ENCODE measurements around the gene ZNF808.
A peak's percentile ranks its signal among the peaks of the same experiment; 100 is the strongest.
"Not testable (repeated sequence)": the region's sequence is repeated elsewhere in the genome, so short reads cannot be mapped to it uniquely, and the experiment has no call there.

The ZNF808 gene

GRCh38 chr19:52599241-52599640, 71.8 kb downstream of the ZNF808 start:
- H3K9ac ChIP-seq (ENCODE audit: low read length in 2 of 2): no peak overlapping the region
- peaks cover 0 to 12% of the 10 kb centered on the region in 2 donors for H3K36me3 ChIP-seq (ENCODE audit: control insufficient read depth in 2 of 2, insufficient read depth in 2 of 2, low read length in 2 of 2)
- H3K4me1 ChIP-seq (ENCODE audit: control insufficient read depth, insufficient read depth, low read length): peaks cover 8% of the 10 kb centered on the region
- H3K9me3 ChIP-seq (ENCODE audit: control insufficient read depth in 2 of 2, low read length in 2 of 2): no peaks in the 10 kb centered on the region
- H3K27ac ChIP-seq (ENCODE audit: low read length): no peak overlapping the region
- no peak overlapping the region for H3K4me3 ChIP-seq (ENCODE audit: low read length in 2 of 2)
- H3K27me3 ChIP-seq (ENCODE audit: control insufficient read depth in 1 of 2, insufficient read depth in 2 of 2, low read length in 2 of 2): no peaks in the 10 kb centered on the region

- no peaks in the 10 kb centered on the region for H3K27me3 ChIP-seq (ENCODE audit: control insufficient read depth in 1 of 2, insufficient read depth in 2 of 2, low read length in 2 of 2)
- no peak overlapping the region for H3K27ac ChIP-seq (ENCODE audit: low read length)
- peak overlapping the region; percentile 81 to 87 for H3K4me3 ChIP-seq (ENCODE audit: low read length in 2 of 2)
- H3K36me3 ChIP-seq (ENCODE audit: control insufficient read depth in 2 of 2, insufficient read depth in 2 of 2, low read length in 2 of 2): peaks cover 0 to 11% of the 10 kb centered on the region in 2 donors
- peaks cover 8% of the 10 kb centered on the region for H3K4me1 ChIP-seq (ENCODE audit: control insufficient read depth, insufficient read depth, low read length)
- H3K9ac ChIP-seq (ENCODE audit: low read length in 2 of 2): peak overlapping the region; percentile 55 to 57
- H3K9me3 ChIP-seq (ENCODE audit: control insufficient read depth in 2 of 2, low read length in 2 of 2): no peaks in the 10 kb centered on the region
These were observed 73.2 kb downstream of the ZNF808 start for GRCh38 chr19:52600639-52601024.

- peak overlapping the region; percentile 81 to 87 for H3K4me3 ChIP-seq (ENCODE audit: low read length in 2 of 2)
- H3K9me3 ChIP-seq (ENCODE audit: control insufficient read depth in 2 of 2, low read length in 2 of 2): no peaks in the 10 kb centered on the region
- peaks cover 8% of the 10 kb centered on the region for H3K4me1 ChIP-seq (ENCODE audit: control insufficient read depth, insufficient read depth, low read length)
- no peaks in the 10 kb centered on the region for H3K27me3 ChIP-seq (ENCODE audit: control insufficient read depth in 1 of 2, insufficient read depth in 2 of 2, low read length in 2 of 2)
- peak overlapping the region; percentile 57 to 73 for H3K9ac ChIP-seq (ENCODE audit: low read length in 2 of 2)
- no peak overlapping the region for H3K27ac ChIP-seq (ENCODE audit: low read length)
- H3K36me3 ChIP-seq (ENCODE audit: control insufficient read depth in 2 of 2, insufficient read depth in 2 of 2, low read length in 2 of 2): peaks cover 0 to 4% of the 10 kb centered on the region in 2 donors
These were observed 73.8 kb downstream of the ZNF808 start for GRCh38 chr19:52601025-52601973.

GRCh38 chr19:52601974-52602366, 74.5 kb downstream of the ZNF808 start:
- H3K27ac ChIP-seq (ENCODE audit: low read length): peak overlapping the region; percentile 31
- peak overlapping the region; percentile 81 to 87 for H3K4me3 ChIP-seq (ENCODE audit: low read length in 2 of 2)
- H3K9ac ChIP-seq (ENCODE audit: low read length in 2 of 2): peak overlapping the region; percentile 52 to 73
- H3K27me3 ChIP-seq (ENCODE audit: control insufficient read depth in 1 of 2, insufficient read depth in 2 of 2, low read length in 2 of 2); H3K9me3 ChIP-seq (ENCODE audit: control insufficient read depth in 2 of 2, low read length in 2 of 2); H3K36me3 ChIP-seq (ENCODE audit: control insufficient read depth in 2 of 2, insufficient read depth in 2 of 2, low read length in 2 of 2); H3K4me1 ChIP-seq (ENCODE audit: control insufficient read depth, insufficient read depth, low read length): not testable (repeated sequence)

GRCh38 chr19:52602941-52603340, 75.5 kb downstream of the ZNF808 start:
- H3K27me3 ChIP-seq (ENCODE audit: control insufficient read depth in 1 of 2, insufficient read depth in 2 of 2, low read length in 2 of 2): no peaks in the 10 kb centered on the region
- H3K27ac ChIP-seq (ENCODE audit: low read length): no peak overlapping the region
- H3K36me3 ChIP-seq (ENCODE audit: control insufficient read depth in 2 of 2, insufficient read depth in 2 of 2, low read length in 2 of 2): no peaks in the 10 kb centered on the region
- peaks cover 8% of the 10 kb centered on the region for H3K4me1 ChIP-seq (ENCODE audit: control insufficient read depth, insufficient read depth, low read length)
- no peak overlapping the region for H3K4me3 ChIP-seq (ENCODE audit: low read length in 2 of 2)
- H3K9ac ChIP-seq (ENCODE audit: low read length in 2 of 2): no peak overlapping the region
- H3K9me3 ChIP-seq (ENCODE audit: control insufficient read depth in 2 of 2, low read length in 2 of 2): no peaks in the 10 kb centered on the region

- peaks cover 8% of the 10 kb centered on the region for H3K4me1 ChIP-seq (ENCODE audit: control insufficient read depth, insufficient read depth, low read length)
- no peak overlapping the region for H3K4me3 ChIP-seq (ENCODE audit: low read length in 2 of 2)
- no peak overlapping the region for H3K9ac ChIP-seq (ENCODE audit: low read length in 2 of 2)
- H3K27ac ChIP-seq (ENCODE audit: low read length): no peak overlapping the region
- no peaks in the 10 kb centered on the region for H3K36me3 ChIP-seq (ENCODE audit: control insufficient read depth in 2 of 2, insufficient read depth in 2 of 2, low read length in 2 of 2)
- no peaks in the 10 kb centered on the region for H3K9me3 ChIP-seq (ENCODE audit: control insufficient read depth in 2 of 2, low read length in 2 of 2)
- no peaks in the 10 kb centered on the region for H3K27me3 ChIP-seq (ENCODE audit: control insufficient read depth in 1 of 2, insufficient read depth in 2 of 2, low read length in 2 of 2)
These were observed 76.2 kb downstream of the ZNF808 start for GRCh38 chr19:52603558-52604207.
